ENCODE data around the gene RAI1.

RAI1 gene

GRCh38 chr17:17789828-17790636 lies 108.8 kb downstream of the RAI1 start:
- no peak for FAIRE-seq

- FAIRE-seq, result no peak
Measured at GRCh38 chr17:17790637-17791464, 109.6 kb downstream of the RAI1 start.

GRCh38 chr17:17792037-17792550 lies 110.8 kb downstream of the RAI1 start:
- no peak for FAIRE-seq

- no peak for FAIRE-seq
Measured at GRCh38 chr17:17792551-17793377, 111.5 kb downstream of the RAI1 start.

GRCh38 chr17:17793378-17794214 lies 112.3 kb downstream of the RAI1 start:
- no peak for FAIRE-seq

GRCh38 chr17:17794382-17794781 lies 113.1 kb downstream of the RAI1 start:
- no peak for FAIRE-seq

- FAIRE-seq, result no peak
Measured at GRCh38 chr17:17795296-17795695, 114.0 kb downstream of the RAI1 start.

DNA sequence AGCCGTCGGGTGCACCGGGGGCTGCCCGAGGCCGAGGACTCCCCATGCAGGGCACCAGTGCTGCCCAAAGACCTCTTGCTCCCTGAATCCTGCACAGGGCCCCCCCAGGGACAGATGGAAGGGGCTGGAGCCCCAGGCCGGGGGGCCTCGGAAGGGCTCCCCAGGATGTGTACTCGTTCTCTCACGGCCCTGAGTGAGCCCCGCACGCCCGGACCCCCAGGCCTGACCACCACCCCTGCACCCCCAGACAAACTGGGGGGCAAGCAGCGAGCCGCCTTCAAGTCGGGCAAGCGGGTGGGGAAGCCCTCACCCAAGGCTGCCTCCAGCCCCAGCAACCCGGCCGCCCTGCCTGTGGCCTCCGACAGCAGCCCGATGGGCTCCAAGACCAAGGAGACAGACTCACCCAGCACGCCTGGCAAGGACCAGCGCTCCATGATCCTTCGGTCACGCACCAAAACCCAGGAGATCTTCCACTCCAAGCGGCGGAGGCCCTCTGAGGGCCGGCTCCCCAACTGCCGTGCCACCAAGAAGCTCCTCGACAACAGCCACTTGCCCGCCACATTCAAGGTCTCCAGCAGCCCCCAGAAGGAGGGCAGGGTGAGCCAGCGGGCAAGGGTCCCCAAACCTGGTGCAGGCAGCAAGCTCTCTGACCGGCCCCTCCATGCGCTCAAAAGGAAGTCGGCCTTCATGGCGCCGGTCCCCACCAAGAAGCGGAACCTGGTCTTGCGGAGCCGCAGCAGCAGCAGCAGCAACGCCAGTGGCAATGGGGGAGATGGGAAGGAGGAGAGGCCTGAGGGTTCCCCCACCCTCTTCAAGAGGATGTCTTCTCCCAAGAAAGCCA lies 114.9 kb downstream of the RAI1 start:
- no peak for FAIRE-seq

DNA sequence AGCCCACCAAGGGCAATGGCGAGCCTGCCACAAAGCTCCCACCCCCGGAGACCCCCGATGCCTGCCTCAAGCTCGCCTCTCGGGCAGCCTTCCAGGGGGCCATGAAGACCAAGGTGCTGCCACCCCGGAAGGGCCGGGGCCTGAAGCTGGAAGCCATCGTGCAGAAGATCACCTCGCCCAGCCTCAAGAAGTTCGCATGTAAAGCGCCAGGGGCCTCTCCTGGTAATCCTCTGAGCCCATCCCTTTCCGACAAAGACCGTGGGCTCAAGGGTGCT lies 115.5 kb downstream of the RAI1 start:
- FAIRE-seq, result no peak

DNA sequence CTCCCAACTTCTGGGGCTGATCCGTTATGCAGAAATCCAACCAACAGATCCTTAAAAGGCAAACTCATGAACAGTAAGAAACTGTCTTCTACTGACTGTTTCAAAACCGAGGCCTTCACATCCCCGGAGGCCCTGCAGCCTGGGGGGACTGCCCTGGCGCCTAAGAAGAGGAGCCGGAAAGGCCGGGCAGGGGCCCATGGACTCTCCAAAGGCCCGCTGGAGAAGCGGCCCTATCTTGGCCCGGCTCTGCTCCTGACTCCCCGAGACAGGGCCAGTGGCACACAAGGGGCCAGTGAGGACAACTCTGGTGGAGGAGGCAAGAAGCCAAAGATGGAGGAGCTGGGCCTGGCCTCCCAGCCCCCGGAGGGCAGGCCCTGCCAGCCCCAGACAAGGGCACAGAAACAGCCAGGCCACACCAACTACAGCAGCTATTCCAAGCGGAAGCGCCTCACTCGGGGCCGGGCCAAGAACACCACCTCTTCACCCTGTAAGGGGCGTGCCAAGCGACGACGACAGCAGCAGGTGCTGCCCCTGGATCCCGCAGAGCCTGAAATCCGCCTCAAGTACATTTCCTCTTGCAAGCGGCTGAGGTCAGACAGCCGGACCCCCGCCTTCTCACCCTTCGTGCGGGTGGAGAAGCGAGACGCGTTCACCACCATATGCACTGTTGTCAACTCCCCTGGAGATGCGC lies 116.0 kb downstream of the RAI1 start:
- no peak for FAIRE-seq

DNA sequence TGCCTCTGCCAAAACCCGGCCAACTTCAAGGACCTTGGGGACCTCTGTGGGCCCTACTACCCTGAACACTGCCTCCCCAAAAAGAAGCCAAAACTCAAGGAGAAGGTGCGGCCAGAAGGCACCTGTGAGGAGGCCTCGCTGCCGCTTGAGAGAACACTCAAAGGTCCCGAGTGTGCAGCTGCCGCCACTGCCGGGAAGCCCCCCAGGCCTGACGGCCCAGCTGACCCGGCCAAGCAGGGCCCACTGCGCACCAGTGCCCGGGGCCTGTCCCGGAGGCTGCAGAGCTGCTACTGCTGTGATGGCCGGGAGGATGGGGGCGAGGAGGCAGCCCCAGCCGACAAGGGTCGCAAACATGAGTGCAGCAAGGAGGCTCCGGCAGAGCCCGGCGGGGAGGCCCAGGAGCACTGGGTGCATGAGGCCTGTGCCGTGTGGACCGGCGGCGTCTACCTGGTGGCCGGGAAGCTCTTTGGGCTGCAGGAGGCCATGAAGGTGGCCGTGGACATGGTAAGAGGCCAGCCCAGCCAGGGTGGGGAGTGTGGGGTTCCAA lies 116.8 kb downstream of the RAI1 start:
- no peak for FAIRE-seq

DNA sequence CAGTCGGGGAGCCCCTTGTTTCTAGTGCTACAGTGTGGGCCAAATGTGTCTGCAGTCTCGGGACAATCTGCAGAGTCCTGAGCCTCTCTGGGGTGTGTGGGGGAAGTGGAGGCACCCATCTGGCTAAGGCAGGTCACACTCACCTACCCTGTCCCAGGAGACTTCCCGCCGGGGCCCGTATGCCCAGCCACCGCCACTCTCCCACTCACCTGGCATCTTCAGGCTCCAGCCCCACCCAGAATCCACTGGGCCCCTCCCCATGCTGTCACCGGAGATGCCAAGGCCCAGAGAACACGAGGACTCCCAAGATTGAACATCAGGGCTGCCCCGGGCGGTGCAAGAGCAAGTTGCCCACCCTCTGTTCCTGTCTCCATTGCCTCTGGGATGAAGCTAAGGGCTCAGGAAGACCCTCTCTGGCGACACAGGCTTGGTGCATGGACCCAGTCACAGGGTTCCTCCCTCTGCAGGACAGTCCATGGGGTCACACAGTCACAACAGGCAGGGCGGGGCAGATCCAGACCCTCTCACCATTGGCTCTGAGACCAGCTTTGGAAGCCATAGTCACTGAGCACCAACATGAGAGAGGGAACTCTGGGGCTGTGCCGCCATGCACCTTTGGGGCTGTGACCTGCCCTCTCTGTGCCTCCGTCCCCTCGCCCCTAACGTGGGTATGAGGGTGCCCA lies 117.5 kb downstream of the RAI1 start:
- FAIRE-seq, result no peak

- FAIRE-seq, result no peak
Measured at GRCh38 chr17:17800504-17801021, 119.3 kb downstream of the RAI1 start.

DNA sequence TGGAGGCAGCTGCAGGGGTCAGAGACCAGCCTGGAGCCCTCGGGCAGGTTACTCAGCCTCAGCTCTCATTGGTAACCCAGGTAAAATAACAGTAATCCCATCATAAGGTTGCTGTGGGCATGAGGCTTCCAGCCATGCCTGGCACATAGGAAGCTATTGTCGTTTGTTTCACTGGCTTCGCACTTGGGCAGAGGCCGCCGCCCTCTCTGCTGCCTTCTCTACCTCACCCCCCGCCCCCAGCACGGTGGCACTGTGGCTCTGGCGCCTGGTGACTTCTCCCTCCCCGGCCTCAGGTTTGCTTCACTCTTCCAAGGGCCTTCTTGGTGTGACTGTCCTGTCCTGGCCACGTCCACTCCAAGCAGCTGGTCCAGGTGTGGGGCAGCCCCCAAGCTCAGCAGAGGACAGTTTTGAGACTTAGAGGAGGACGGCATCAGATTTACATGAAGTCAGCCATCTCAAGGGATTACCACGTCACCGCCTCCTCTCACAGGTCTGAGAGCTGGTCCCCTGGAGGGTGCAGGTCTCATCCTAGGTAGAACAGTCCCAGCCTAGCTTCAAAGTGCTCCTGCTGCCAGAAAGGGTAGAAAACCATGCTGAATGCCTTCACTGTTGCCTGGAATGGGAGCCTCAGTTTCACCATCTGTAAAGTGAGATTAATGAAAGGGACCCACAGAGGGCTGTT lies 120.7 kb downstream of the RAI1 start:
- FAIRE-seq, result no peak

- no peak for FAIRE-seq
Measured at GRCh38 chr17:17804007-17804406, 122.7 kb downstream of the RAI1 start.

GRCh38 chr17:17805575-17805974 lies 124.3 kb downstream of the RAI1 start:
- no peak for FAIRE-seq

- FAIRE-seq, result no peak
Measured at GRCh38 chr17:17806035-17806434, 124.8 kb downstream of the RAI1 start.

GRCh38 chr17:17806611-17807274 lies 125.5 kb downstream of the RAI1 start:
- no peak for FAIRE-seq

All from endometrium (tissue), 2 donors.